ENCODE measurements around the gene DLK1. TPM values are rescaled to one million over a fixed set of nuclear protein-coding genes. Genes with fewer than 3 reads are reported as not detected.

Gene DLK1
- total RNA-seq, 1 donor from 2014 or later, result not detected

GRCh38 chr14:100785626-100786025 is 58.9 kb downstream of the DLK1 start:
- Histone ChIP-seq H3K4me3 (ENCODE audit: low read depth, low read length) (no peak overlapping the region), H3K27me3 (ENCODE audit: control insufficient read depth, insufficient read depth, low read length) (peaks cover 6% of the 10 kb centered on the region), H3K36me3 (ENCODE audit: control insufficient read depth, insufficient read depth, low read length) (no peaks in the 10 kb centered on the region)
- no peak for TF ChIP-seq CTCF (IDR thresholded peaks at IDR 0.05; ENCODE audit: insufficient read depth, low read length, severe bottlenecking)
- DNase-seq (ENCODE audit: low read depth), result no peak
- FAIRE-seq, result no peak

GRCh38 chr14:100786131-100786530 is 59.4 kb downstream of the DLK1 start:
- no peak for DNase-seq (ENCODE audit: low read depth)
- H3K36me3 ChIP-seq (ENCODE audit: control insufficient read depth, insufficient read depth, low read length), result no peaks in the 10 kb centered on the region
- H3K4me3 ChIP-seq (ENCODE audit: low read depth, low read length), result no peak overlapping the region
- TF ChIP-seq CTCF (IDR thresholded peaks at IDR 0.05; ENCODE audit: insufficient read depth, low read length, severe bottlenecking), result no peak
- peaks cover 6% of the 10 kb centered on the region for H3K27me3 ChIP-seq (ENCODE audit: control insufficient read depth, insufficient read depth, low read length)
- FAIRE-seq, result no peak

GRCh38 chr14:100786576-100787219 is 60.0 kb downstream of the DLK1 start:
- no peaks in the 10 kb centered on the region for H3K36me3 ChIP-seq (ENCODE audit: control insufficient read depth, insufficient read depth, low read length)
- peaks cover 6% of the 10 kb centered on the region for H3K27me3 ChIP-seq (ENCODE audit: control insufficient read depth, insufficient read depth, low read length)
- FAIRE-seq, result no peak
- no peak for DNase-seq (ENCODE audit: low read depth)
- TF ChIP-seq CTCF (IDR thresholded peaks at IDR 0.05; ENCODE audit: insufficient read depth, low read length, severe bottlenecking), result no peak
- no peak overlapping the region for H3K4me3 ChIP-seq (ENCODE audit: low read depth, low read length)

GRCh38 chr14:100787659-100788058 is 61.0 kb downstream of the DLK1 start:
- no peaks in the 10 kb centered on the region for H3K36me3 ChIP-seq (ENCODE audit: control insufficient read depth, insufficient read depth, low read length)

More at GRCh38 chr14:100787659-100788058, 61.0 kb downstream of the DLK1 start:
- DNase-seq (ENCODE audit: low read depth) (no peak), FAIRE-seq (no peak)
- Histone ChIP-seq H3K4me3 (ENCODE audit: low read depth, low read length) (no peak overlapping the region), H3K27me3 (ENCODE audit: control insufficient read depth, insufficient read depth, low read length) (peaks cover 6% of the 10 kb centered on the region)
- no peak for TF ChIP-seq CTCF (IDR thresholded peaks at IDR 0.05; ENCODE audit: insufficient read depth, low read length, severe bottlenecking)

Other genes starting within 250 kb of the DLK1 start
- gene BEGAIN, start 139.5 kb upstream of the DLK1 start, total RNA-seq, result 0.51 and 1.1 TPM in 2 replicates
- gene MEG3, start 99.2 kb downstream of the DLK1 start, total RNA-seq, result 3.7 and 4.1 TPM in 2 replicates
- not detected in 2 replicates for gene RTL1, start 176.8 kb downstream of the DLK1 start, total RNA-seq